GM20431 (cell line): ENCODE data around the gene AQP5.

Experiments
- in situ Hi-C: fragments of 300-500 bp; cut with MseI, MboI; formaldehyde crosslinking; loops from one replicate; pipeline ENCODE4 v1.15.0; 2020; ENCODE audit warnings: low sequenced_read_pairs; ENCODE audit not compliant: unreplicated experiment

The AQP5 gene

GRCh38 chr12:49961993-49962764, 507 bp downstream of the AQP5 start:
- in situ Hi-C loops: no loop called here

DNA sequence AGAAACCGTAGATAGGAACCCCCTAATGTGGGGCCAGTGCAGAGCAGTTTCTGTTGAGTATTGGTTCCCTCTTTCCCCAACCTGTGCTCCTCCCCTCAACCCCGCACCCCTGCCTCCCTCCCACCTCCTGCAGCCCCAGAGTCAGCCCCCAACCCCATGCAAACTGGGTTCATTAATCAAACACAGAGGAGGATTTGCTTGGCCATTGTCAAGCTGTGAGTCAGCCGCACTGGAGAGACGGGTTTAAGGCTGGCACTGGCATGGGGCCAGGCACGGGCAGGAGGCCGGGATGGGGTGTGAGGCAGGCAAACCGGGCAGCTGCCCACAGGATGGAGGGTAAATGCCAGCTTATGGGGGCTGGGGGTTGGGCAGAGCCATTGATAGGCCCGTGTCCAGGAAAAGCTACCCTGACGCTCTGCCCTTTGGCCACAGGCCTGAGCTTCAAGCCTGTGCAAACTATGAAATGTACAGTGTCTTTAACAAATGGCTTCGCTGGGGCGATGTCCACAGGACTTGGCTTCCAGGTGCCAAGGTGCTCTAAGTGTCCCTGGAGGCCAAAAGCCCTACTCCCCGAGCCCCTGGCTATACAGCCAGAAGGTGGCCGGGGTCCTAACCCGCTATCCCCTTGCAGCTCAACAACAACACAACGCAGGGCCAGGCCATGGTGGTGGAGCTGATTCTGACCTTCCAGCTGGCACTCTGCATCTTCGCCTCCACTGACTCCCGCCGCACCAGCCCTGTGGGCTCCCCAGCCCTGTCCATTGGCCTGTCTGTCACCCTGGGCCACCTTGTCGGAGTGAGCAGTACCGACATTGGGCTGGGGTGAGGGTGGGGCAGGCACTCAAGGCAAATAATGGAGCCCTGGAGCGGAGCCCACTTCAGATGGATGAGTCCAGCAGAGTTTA, 1.4 kb downstream of the AQP5 start:
- in situ Hi-C loops: no loop called here

DNA sequence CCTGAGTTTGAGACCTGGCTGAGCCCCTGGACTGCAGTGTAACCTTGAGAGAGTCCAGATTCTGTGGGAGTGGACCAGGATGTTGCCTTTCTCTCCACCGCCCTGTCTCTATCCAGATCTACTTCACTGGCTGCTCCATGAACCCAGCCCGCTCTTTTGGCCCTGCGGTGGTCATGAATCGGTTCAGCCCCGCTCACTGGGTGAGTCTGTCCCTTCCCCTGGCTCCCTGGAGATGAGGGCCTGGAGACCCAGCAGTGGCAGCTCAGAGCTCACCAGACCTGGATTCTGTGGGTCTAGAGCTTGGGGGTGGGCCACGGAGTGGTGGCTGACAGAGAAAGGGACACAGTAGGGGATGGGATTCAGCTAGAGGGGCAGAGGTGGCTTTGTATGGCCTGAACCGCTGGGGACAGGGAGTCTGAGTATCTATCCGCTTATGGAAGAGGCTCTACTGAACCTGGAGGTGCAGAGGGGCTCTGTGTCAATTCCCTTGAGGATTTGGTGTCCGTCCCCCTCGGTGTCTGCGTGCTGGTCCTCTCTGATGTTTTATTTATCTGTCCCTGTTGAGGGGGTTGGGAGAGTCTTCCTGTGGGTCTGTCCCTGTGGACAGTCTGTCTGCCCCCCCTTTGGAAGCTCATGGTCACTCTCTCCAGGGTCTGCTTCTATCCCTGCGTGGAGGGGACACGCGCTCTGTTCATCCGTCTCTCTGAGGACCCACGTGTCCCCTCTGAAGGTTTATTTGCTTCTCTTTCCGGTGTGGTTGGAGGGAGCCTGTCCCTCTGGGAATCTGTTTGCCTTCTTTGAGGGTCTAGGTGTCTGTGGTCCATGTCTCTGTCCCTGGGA, 2.5 kb downstream of the AQP5 start:
- in situ Hi-C loops: no loop called here

DNA sequence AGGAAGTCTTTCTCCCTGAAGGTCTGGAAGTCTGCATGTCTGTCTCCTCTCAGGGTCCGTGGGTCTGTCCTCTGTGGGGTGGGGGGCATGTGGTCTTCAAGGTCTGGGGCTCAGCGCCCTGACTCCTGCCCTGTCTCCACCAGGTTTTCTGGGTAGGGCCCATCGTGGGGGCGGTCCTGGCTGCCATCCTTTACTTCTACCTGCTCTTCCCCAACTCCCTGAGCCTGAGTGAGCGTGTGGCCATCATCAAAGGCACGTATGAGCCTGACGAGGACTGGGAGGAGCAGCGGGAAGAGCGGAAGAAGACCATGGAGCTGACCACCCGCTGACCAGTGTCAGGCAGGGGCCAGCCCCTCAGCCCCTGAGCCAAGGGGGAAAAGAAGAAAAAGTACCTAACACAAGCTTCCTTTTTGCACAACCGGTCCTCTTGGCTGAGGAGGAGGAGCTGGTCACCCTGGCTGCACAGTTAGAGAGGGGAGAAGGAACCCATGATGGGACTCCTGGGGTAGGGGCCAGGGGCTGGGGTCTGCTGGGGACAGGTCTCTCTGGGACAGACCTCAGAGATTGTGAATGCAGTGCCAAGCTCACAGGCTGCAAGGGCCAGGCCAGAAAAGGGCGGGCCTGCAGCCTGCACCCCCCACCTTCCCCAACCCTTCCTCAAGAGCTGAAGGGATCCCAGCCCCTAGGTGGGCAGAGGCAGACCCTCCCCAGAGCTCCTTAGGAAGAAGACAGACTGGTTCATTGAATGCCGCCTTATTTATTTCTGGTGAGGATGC, 3.4 kb downstream of the AQP5 start:
- in situ Hi-C loops: no loop called here

- in situ Hi-C loops: no loop called here
Measured at GRCh38 chr12:49965836-49966235, 4.2 kb downstream of the AQP5 start.

GRCh38 chr12:49966511-49967041, 4.9 kb downstream of the AQP5 start:
- in situ Hi-C loops: no loop called here

DNA sequence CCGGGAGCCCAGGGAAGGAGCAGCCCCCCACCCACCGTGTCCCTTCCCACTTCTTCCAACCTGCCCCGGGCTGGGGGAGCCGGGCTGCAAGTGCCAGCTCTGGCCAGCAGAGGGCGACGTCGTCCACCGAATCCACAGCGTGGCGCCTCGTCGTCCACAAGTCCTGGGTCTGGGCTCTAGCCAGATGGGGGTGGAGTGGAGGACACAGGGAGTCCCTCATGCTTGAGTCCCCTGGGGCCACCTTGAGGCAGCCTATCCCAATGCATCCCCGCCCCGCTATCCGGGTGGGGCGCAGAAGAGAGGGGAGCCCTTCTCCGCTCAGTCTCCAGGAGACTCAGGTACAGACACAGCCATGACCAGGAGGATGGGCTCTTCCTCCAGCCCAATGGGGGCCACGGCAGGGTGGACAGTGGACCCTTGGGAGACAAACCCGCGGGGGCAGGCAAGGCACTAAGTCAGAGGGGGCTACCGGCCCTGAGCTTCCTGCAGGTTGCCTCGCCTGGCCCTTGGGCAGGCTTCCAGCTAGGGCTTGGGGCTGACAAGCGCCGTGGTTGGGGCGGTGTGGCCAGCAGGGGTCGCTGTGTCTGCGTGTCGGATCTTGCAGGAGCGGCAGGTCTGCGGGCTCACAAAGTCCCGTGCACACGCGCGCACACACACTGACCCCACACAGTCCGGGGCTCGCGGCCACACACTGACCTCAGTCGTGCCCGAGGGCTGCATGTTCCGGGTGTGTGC, 5.5 kb downstream of the AQP5 start:
- in situ Hi-C loops: no loop called here

DNA sequence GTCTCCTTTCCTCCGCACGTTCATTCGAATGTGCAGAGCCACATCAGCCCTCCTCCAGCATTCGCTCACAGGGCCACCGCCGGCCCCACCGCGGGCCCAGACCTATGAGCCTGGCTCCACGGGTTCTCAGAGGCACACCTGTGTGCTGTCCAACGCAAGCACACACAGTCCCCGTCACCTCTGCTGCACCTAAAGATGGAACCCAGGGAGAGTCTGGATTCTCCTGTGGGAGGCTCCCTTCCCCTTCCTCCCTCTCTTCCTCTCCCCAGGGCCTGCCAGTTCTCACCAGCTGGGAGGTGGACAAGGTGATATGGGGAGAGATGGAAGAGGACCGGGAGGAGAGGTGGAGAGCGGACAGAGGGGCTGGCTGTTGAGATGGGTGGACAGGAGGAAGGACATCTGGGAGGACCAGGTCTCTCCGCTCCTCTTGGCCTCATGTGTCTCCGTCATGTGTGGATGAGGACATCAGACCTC, 6.1 kb downstream of the AQP5 start:
- in situ Hi-C loops: no loop called here

DNA sequence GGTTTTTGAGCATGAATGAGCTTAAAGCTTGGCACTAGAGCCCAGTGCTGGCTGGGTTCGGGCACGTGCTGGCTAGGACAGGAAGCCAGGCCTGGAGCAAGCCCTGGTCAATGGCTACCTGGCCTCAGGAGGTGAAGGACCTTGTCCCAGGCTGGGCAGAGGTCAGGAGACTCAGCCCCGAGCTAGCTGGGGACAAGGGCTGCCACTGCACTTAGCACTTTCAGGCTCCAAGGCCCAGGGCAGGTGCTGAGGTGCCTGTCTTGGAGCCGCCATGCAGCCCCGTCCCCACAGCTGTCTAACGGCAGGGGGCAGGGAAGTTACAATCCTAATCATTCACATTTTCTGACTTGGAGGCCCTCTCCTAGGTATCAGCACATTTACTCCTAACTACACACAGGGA, 6.8 kb downstream of the AQP5 start:
- in situ Hi-C loops: no loop called here

DNA sequence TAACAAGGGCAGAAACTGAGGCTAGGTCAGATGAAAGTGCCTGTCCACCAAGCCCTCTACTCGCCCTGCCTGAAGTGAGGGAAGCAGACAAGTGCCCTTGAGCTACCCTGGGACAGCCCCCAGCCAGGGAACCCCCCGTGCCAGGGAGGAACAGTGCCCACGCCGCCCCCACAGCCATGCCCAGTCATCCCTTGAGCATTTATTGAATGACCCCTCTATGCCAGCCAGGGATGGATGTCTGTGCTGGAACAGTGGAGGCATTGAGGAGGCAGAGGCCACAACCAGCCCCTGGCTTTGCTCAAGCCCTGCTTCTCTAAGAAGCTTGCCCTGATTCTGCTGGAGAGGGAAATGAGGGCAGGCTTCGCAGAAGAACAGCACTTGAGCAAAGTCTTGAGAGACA, 7.4 kb downstream of the AQP5 start:
- in situ Hi-C loops: no loop called here

- in situ Hi-C loops: loop anchor here (10.0 kb wide), 1 partner anchor 85 kb away; the partner anchor contains the start of gene ASIC1
Measured at GRCh38 chr12:49969651-49970429, 8.2 kb downstream of the AQP5 start.

- in situ Hi-C loops: loop anchor here (10.0 kb wide), 1 partner anchor 84 kb away; the partner anchor contains the start of gene ASIC1
Measured at GRCh38 chr12:49970658-49971057, 9.0 kb downstream of the AQP5 start.

DNA sequence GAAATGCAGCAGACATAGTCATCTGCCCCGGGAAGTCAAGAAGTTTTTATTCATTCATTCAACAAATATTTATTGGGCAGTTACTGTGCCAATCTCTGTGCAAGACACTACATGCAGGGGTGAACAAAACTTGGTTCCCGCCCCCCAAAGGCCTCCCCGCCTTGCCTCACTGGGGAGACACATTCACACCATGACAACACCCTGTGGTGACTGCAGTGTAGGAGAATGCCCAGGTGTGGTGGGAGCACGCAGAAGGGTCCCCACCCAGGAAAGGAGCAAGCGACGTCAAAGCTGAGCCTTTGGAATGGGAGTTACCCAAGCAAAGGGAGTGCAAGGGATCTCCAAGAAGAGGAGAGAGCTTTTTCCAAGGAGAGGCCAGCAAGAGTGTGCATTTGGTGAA, 9.5 kb downstream of the AQP5 start:
- in situ Hi-C loops: loop anchor here (10.0 kb wide), 1 partner anchor 84 kb away; the partner anchor contains the start of gene ASIC1

DNA sequence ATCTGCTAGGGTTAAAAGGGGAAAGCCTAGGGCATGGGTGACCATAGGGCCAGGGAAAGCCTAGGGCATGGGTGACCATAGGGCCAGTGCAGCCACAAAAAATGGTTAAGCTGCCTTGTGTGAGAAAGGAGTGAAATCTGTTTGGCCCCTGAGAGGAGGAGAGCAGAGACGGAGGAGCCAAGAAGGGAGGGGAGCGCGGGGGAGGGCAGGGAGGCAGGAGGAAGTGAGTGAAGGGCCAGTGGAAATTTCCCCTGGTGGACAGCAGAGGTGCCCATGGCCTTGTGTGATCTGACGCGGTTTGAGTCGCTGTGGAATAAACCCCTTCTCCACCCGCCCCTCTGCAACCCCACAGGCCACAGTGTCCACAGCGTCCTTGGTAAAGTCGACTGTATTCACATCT, 10.5 kb downstream of the AQP5 start:
- in situ Hi-C loops: loop anchor here (10.0 kb wide), 1 partner anchor 83 kb away; the partner anchor contains the start of gene ASIC1

- in situ Hi-C loops: loop anchor here (10.0 kb wide), 1 partner anchor 82 kb away; the partner anchor contains the start of gene ASIC1
Measured at GRCh38 chr12:49972641-49973360, 11.1 kb downstream of the AQP5 start, which contains the start of gene AQP6. TSS of gene AQP6 (plus strand) at chr12:49972947. CDS start at chr12:49973174, 227 bp downstream.

DNA sequence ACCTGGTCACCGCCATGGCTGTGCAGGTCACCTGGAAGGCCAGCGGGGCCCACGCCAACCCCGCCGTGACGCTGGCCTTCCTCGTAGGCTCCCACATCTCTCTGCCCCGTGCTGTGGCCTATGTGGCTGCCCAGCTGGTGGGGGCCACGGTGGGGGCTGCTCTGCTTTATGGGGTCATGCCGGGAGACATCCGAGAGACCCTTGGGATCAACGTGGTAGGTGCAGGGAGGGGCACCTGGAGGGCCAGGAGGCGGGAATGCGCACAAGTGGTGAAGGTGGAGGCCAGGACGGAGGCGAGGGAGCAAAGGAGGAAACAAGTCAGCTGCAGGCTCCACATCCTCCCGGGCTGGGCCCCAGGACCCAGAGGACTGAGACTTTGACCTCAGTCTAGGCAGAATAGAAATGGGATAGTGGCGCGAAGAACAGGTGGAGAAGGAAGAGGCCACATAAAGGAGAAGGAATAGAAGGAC, 11.7 kb downstream of the AQP5 start:
- in situ Hi-C loops: loop anchor here (10.0 kb wide), 1 partner anchor 81 kb away; the partner anchor contains the start of gene ASIC1
